ENCODE results near the gene PCAT7.
"Not testable (repeated sequence)": the region's sequence is repeated elsewhere in the genome, so short reads cannot be mapped to it uniquely, and the experiment has no call there.

Gene PCAT7

GRCh38 chr9:94563548-94563947 lies 8.7 kb downstream of the PCAT7 start:
- DNase-seq (ENCODE audit: low read depth) = no peak

GRCh38 chr9:94564279-94564678 lies 9.4 kb downstream of the PCAT7 start:
- not testable (repeated sequence) for DNase-seq (ENCODE audit: low read depth)

GRCh38 chr9:94566550-94566949 lies 11.7 kb downstream of the PCAT7 start:
- no peak for DNase-seq (ENCODE audit: low read depth)

- DNase-seq (ENCODE audit: low read depth) = no peak
Observed at GRCh38 chr9:94567271-94567670, 12.4 kb downstream of the PCAT7 start.

- DNase-seq (ENCODE audit: low read depth) = no peak
Observed at GRCh38 chr9:94568250-94568889, 13.5 kb downstream of the PCAT7 start.

- DNase-seq (ENCODE audit: low read depth) = no peak
Observed at GRCh38 chr9:94568972-94569712, 14.3 kb downstream of the PCAT7 start.

- no peak for DNase-seq (ENCODE audit: low read depth)
Observed at GRCh38 chr9:94576131-94576530, 21.2 kb downstream of the PCAT7 start.

GRCh38 chr9:94577036-94577435 lies 22.2 kb downstream of the PCAT7 start:
- no peak for DNase-seq (ENCODE audit: low read depth)

- DNase-seq (ENCODE audit: low read depth) = no peak
Observed at GRCh38 chr9:94577571-94577970, 22.7 kb downstream of the PCAT7 start.

GRCh38 chr9:94581728-94582127 lies 26.8 kb downstream of the PCAT7 start:
- DNase-seq (ENCODE audit: low read depth) = no peak

GRCh38 chr9:94584555-94584954 lies 29.7 kb downstream of the PCAT7 start:
- no peak for DNase-seq (ENCODE audit: low read depth)

GRCh38 chr9:94586316-94586715 lies 31.4 kb downstream of the PCAT7 start:
- no peak for DNase-seq (ENCODE audit: low read depth)

GRCh38 chr9:94586814-94587213 lies 31.9 kb downstream of the PCAT7 start:
- peak; percentile 19 for DNase-seq (ENCODE audit: low read depth)

- DNase-seq (ENCODE audit: low read depth) = no peak
Observed at GRCh38 chr9:94588681-94589080, 33.8 kb downstream of the PCAT7 start.

GRCh38 chr9:94591046-94591545 lies 36.2 kb downstream of the PCAT7 start:
- not testable (repeated sequence) for DNase-seq (ENCODE audit: low read depth)

- DNase-seq (ENCODE audit: low read depth) = no peak
Observed at GRCh38 chr9:94591876-94592275, 37.0 kb downstream of the PCAT7 start.

- not testable (repeated sequence) for DNase-seq (ENCODE audit: low read depth)
Observed at GRCh38 chr9:94592683-94593082, 37.8 kb downstream of the PCAT7 start.

- DNase-seq (ENCODE audit: low read depth) = no peak
Observed at GRCh38 chr9:94593459-94594345, 38.8 kb downstream of the PCAT7 start, which contains the start of gene FBP2. FBP2 (minus strand) TSS chr9:94593824; CDS start chr9:94593726, 98 bp downstream.

GRCh38 chr9:94599102-94599501 lies 44.2 kb downstream of the PCAT7 start:
- DNase-seq (ENCODE audit: low read depth) = no peak

- no peak for DNase-seq (ENCODE audit: low read depth)
Observed at GRCh38 chr9:94600258-94600657, 45.4 kb downstream of the PCAT7 start.

GRCh38 chr9:94600715-94601114 lies 45.8 kb downstream of the PCAT7 start:
- DNase-seq (ENCODE audit: low read depth) = no peak

- DNase-seq (ENCODE audit: low read depth) = no peak
Observed at GRCh38 chr9:94602666-94603065, 47.8 kb downstream of the PCAT7 start.

Measured in amniotic epithelial cell (primary cell).